Pancreas (tissue), 10 donors: ENCODE data around the gene TUBA4B. TPM values are rescaled to one million over a fixed set of nuclear protein-coding genes. Genes with fewer than 3 reads are reported as not detected.

Experiments used
- ATAC-seq, 4 donors: fragments of 200-7000 bp; cut with Tn5 transposase; one replicate each; pipeline versions ENCODE4 v1.8.0 to v1.9.1; 2020; ENCODE audit warnings: mild to moderate bottlenecking in 4 of 4, moderate library complexity in 4 of 4
- DNase-seq, 6 donors: peaks; one replicate each; pipeline ENCODE4 v3.0.0-alpha.2; 2020
- FAIRE-seq: peaks from 2 replicates; lab custom pipeline; 2012; peaks lifted over from hg19 to GRCh38; lab: Jason Lieb, UNC
- H3K27ac ChIP-seq, 4 donors: fragments of 200-600 bp; sonication (generic); 1 replicate in 3 of 4; 2 replicates in 1 of 4; pipeline versions ENCODE4 v1.5.0 to v1.8.0; 2020
- H3K27me3 ChIP-seq, 4 donors: fragments of 200-600 bp; one replicate each; pipeline ENCODE4 v1.8.0; 2021
- H3K36me3 ChIP-seq, 3 donors: fragments of 200-600 bp; sonication (generic) in 1 of 3; one replicate each; pipeline versions ENCODE4 v1.5.0 to v1.8.0; 2020 to 2021
- H3K4me1 ChIP-seq, 3 donors: fragments of 200-600 bp; one replicate each; pipeline ENCODE4 v1.8.0; 2021
- H3K4me3 ChIP-seq, 4 donors: fragments of 200-600 bp; sonication (generic) in 2 of 4; one replicate each; pipeline versions ENCODE4 v1.5.0 to v1.8.0; 2020 to 2021
- H3K9me3 ChIP-seq, 4 donors: fragments of 200-600 bp; one replicate each; pipeline ENCODE4 v1.8.0; 2021
- WGBS, 2 donors: extraction: QIAGEN DNeasy Blood & Tissue Kit; methylation state at CpG; one replicate each; pipeline ENCODE4 v1.1.7; 2013; 5-methylcytosine and 5-hydroxymethylcytosine counted together
- intact Hi-C, 3 donors: fragments of 100-400 bp; cut with DNase I; formaldehyde crosslinking; loops; one replicate each; pipeline versions ENCODE4 v1.11.1 to v1.14.2; 2022
- polyA plus RNA-seq, 2 donors: library from polyadenylated mRNA; stranded (reverse); fragments of 200-250 nt; gene quantifications; one replicate each; pipeline ENCODE4 v1.2.3, GENCODE V29; 2013
- total RNA-seq, 6 donors: library from RNA; stranded (reverse); fragmentation: NEBNext Ultra II Directional in 4 of 6; extraction: Animal tissue kit (Norgen Biotek cat#: 25700) in 4 of 6; gene quantifications; one replicate each; pipeline versions ENCODE4 v1.2.1 to v1.2.4, GENCODE V29; 2021 to 2023
- TF ChIP-seq, protein P1 (sequence below), 4 donors: fragments of 200-600 bp; sonication (generic) in 3 of 4; IDR thresholded peaks; one replicate each; pipeline versions ENCODE4 v1.5.0 to v1.8.0; 2021; ENCODE audit warnings: antibody characterized with exemption in 4 of 4
- donor health status: healthy with polysubstance abuse.
- donor health status: DM: no; HTN: no; CAD: no; lungs with moderate emphysema.
- donor health status: DM: no; HTN: no; CAD: no.
- donor health status: control.
- donor health status: control.
- donor health status: Bipolar disorder and iron deficiency.
- donor health status: DM: yes; HTN: yes; CAD: no.
- donor health status: DM: no; HTN: no; CAD: no.
- donor health status: DM: no; HTN: no; CAD: no.
- donor health status: DM: yes; HTN: yes; CAD: no.

Gene TUBA4B
- total and polyA plus RNA-seq, 8 donors: not detected

- no peaks in the 10 kb centered on the region for H3K9me3 ChIP-seq
- TF ChIP-seq, protein P1, sequence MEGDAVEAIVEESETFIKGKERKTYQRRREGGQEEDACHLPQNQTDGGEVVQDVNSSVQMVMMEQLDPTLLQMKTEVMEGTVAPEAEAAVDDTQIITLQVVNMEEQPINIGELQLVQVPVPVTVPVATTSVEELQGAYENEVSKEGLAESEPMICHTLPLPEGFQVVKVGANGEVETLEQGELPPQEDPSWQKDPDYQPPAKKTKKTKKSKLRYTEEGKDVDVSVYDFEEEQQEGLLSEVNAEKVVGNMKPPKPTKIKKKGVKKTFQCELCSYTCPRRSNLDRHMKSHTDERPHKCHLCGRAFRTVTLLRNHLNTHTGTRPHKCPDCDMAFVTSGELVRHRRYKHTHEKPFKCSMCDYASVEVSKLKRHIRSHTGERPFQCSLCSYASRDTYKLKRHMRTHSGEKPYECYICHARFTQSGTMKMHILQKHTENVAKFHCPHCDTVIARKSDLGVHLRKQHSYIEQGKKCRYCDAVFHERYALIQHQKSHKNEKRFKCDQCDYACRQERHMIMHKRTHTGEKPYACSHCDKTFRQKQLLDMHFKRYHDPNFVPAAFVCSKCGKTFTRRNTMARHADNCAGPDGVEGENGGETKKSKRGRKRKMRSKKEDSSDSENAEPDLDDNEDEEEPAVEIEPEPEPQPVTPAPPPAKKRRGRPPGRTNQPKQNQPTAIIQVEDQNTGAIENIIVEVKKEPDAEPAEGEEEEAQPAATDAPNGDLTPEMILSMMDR (IDR thresholded peaks at IDR 0.05): no peak
- no peak overlapping the region for H3K4me3 ChIP-seq
- no peak for DNase-seq
- no peak for FAIRE-seq
- no peaks in the 10 kb centered on the region for H3K4me1 ChIP-seq
- intact Hi-C loops: loop anchor here in 1 of 3 donors (5.0 to 10.0 kb wide), 2 partner anchors 124 to 241 kb away; partner anchors contain the start of gene SLC23A3
- no peak for ATAC-seq
- no peak overlapping the region for H3K27ac ChIP-seq
- H3K27me3 ChIP-seq: no peaks in the 10 kb centered on the region
- WGBS, 2 donors: 73 to 81% methylated on average over 14 of the region's 14 CpGs
- H3K36me3 ChIP-seq: no peaks in the 10 kb centered on the region
Measured at GRCh38 chr2:219296142-219296541, 43.1 kb downstream of the TUBA4B start.

GRCh38 chr2:219296631-219297391 lies 43.8 kb downstream of the TUBA4B start:
- ATAC-seq: no peak
- Histone ChIP-seq H3K4me1 (no peaks in the 10 kb centered on the region), H3K9me3 (no peaks in the 10 kb centered on the region), H3K4me3 (no peak overlapping the region), H3K27me3 (no peaks in the 10 kb centered on the region), H3K36me3 (no peaks in the 10 kb centered on the region), H3K27ac (no peak overlapping the region)
- no peak for DNase-seq
- 77 to 82% methylated on average over 23 to 25 of the region's 25 CpGs for WGBS, 2 donors
- no peak for FAIRE-seq
- intact Hi-C loops: loop anchor here in 1 of 3 donors (5.0 to 10.0 kb wide), 2 partner anchors 125 to 242 kb away; partner anchors contain the start of gene SLC23A3
- TF ChIP-seq, protein P1 (IDR thresholded peaks at IDR 0.05): no peak

GRCh38 chr2:219297766-219298456 lies 44.9 kb downstream of the TUBA4B start:
- intact Hi-C loops: loop anchor here in 1 of 3 donors (5.0 to 10.0 kb wide), 2 partner anchors 126 to 243 kb away; partner anchors contain the start of gene SLC23A3
- Histone ChIP-seq H3K27me3 (no peaks in the 10 kb centered on the region), H3K4me3 (no peak overlapping the region), H3K9me3 (no peaks in the 10 kb centered on the region), H3K36me3 (no peaks in the 10 kb centered on the region), H3K27ac (no peak overlapping the region), H3K4me1 (no peaks in the 10 kb centered on the region)
- ATAC-seq: no peak
- TF ChIP-seq, protein P1 (IDR thresholded peaks at IDR 0.05): no peak
- no peak for FAIRE-seq
- no peak for DNase-seq
- WGBS, 2 donors: 74 to 80% methylated on average over 14 of the region's 14 CpGs

GRCh38 chr2:219298759-219299371 lies 45.8 kb downstream of the TUBA4B start:
- intact Hi-C loops: loop anchor here in 1 of 3 donors (5.0 to 10.0 kb wide), 2 partner anchors 127 to 244 kb away; partner anchors contain the start of gene SLC23A3
- no peak overlapping the region for H3K4me3 ChIP-seq
- peak; percentile 57 to 86 (median 80) for ATAC-seq
- TF ChIP-seq, protein P1 (IDR thresholded peaks at IDR 0.05): peak; percentile 99 to 100 (median 99)
- WGBS, 2 donors: 19% methylated on average over 15 of the region's 15 CpGs
- no peaks in the 10 kb centered on the region for H3K27me3 ChIP-seq
- no peak overlapping the region for H3K27ac ChIP-seq
- H3K36me3 ChIP-seq: no peaks in the 10 kb centered on the region
- no peaks in the 10 kb centered on the region for H3K9me3 ChIP-seq
- H3K4me1 ChIP-seq: no peaks in the 10 kb centered on the region
- DNase-seq: peak; percentile 80 to 97 (median 92)
- no peak for FAIRE-seq
